ENCODE results near the gene PRRT1.

Gene PRRT1

GRCh38 chr6:32111424-32112066 is 40.2 kb downstream of the PRRT1 start:
- no peak for TF ChIP-seq CTCF (IDR thresholded peaks at IDR 0.05)

GRCh38 chr6:32110632-32111031 is 41.1 kb downstream of the PRRT1 start:
- TF ChIP-seq CTCF (IDR thresholded peaks at IDR 0.05) = no peak

- TF ChIP-seq CTCF (IDR thresholded peaks at IDR 0.05) = no peak
These were observed 42.0 kb downstream of the PRRT1 start for GRCh38 chr6:32109765-32110160.

- TF ChIP-seq CTCF (IDR thresholded peaks at IDR 0.05) = no peak
These were observed 42.5 kb downstream of the PRRT1 start, which contains the start of gene TNXB for GRCh38 chr6:32109114-32109764. TSS of gene TNXB (minus strand) at chr6:32109338. CDS start at chr6:32098198, 11,140 bp downstream.

GRCh38 chr6:32108727-32109113 is 43.0 kb downstream of the PRRT1 start:
- TF ChIP-seq CTCF (IDR thresholded peaks at IDR 0.05) = no peak

GRCh38 chr6:32108094-32108627 is 43.6 kb downstream of the PRRT1 start:
- TF ChIP-seq CTCF (IDR thresholded peaks at IDR 0.05) = no peak

GRCh38 chr6:32107406-32107805 is 44.3 kb downstream of the PRRT1 start:
- TF ChIP-seq CTCF (IDR thresholded peaks at IDR 0.05) = no peak

Data from LNCAP (cell line).